HFF-Myc (cell line): ENCODE measurements around the gene IBSP.
A peak's percentile ranks its signal among the peaks of the same experiment; 100 is the strongest.

Experiments
- DNase-seq: peaks from one replicate; pipeline ENCODE4 v3.0.0-alpha.2; 2011; ENCODE audit warnings: low read depth; ENCODE audit errors: extremely low read depth
- H3K4me3 ChIP-seq: replicated peaks from 2 replicates; pipeline ENCODE4 v1.5.1; 2011; ENCODE audit warnings: low read depth, mild to moderate bottlenecking, control low read depth, low read length
- CTCF ChIP-seq: IDR thresholded peaks from 2 replicates; pipeline ENCODE4 v1.5.1; 2012; ENCODE audit warnings: mild to moderate bottlenecking, low read depth, low read length, control low read depth; ENCODE audit errors: missing control alignments

The IBSP gene

GRCh38 chr4:87835197-87835596 lies 35.8 kb downstream of the IBSP start:
- no peak overlapping the region for H3K4me3 ChIP-seq
- DNase-seq: no peak
- TF ChIP-seq CTCF: no peak

GRCh38 chr4:87835743-87836142 lies 36.4 kb downstream of the IBSP start:
- H3K4me3 ChIP-seq: no peak overlapping the region
- no peak for TF ChIP-seq CTCF
- DNase-seq: no peak

GRCh38 chr4:87838205-87838604 lies 38.9 kb downstream of the IBSP start:
- no peak overlapping the region for H3K4me3 ChIP-seq
- TF ChIP-seq CTCF: peak; percentile 27
- DNase-seq: no peak

- DNase-seq: no peak
- TF ChIP-seq CTCF: peak; percentile 67
- H3K4me3 ChIP-seq: no peak overlapping the region
Observed at GRCh38 chr4:87838890-87839591, 39.7 kb downstream of the IBSP start.

- no peak for DNase-seq
- no peak for TF ChIP-seq CTCF
Observed at GRCh38 chr4:87839592-87839946, 40.2 kb downstream of the IBSP start.

GRCh38 chr4:87840149-87840548 lies 40.8 kb downstream of the IBSP start:
- TF ChIP-seq CTCF: no peak
- DNase-seq: no peak
- no peak overlapping the region for H3K4me3 ChIP-seq

More at GRCh38 chr4:87839592-87839946, 40.2 kb downstream of the IBSP start:
- no peak overlapping the region for H3K4me3 ChIP-seq

GRCh38 chr4:87843936-87844335 lies 44.6 kb downstream of the IBSP start:
- no peak for TF ChIP-seq CTCF
- no peak overlapping the region for H3K4me3 ChIP-seq
- DNase-seq: peak; percentile 48
